CD14-positive monocyte (primary cell): Measurements from ENCODE around the gene HMCN2. TPM values are rescaled to one million over a fixed set of nuclear protein-coding genes. Genes with fewer than 3 reads are reported as not detected.
A peak's percentile ranks its signal among the peaks of the same experiment; 100 is the strongest.

Experiments used
- DNase-seq, 3 donors: peaks; one replicate each; pipeline ENCODE4 v3.0.0-alpha.2; 2011 to 2022
- H2AFZ ChIP-seq: 2 replicates; pipeline ENCODE4 v1.6.0; 2012; ENCODE audit warnings: mild to moderate bottlenecking, low read depth, low read length, inconsistent platforms; ENCODE audit not compliant: insufficient read depth, poor library complexity, severe bottlenecking
- H3K27ac ChIP-seq, 2 donors: 1 replicate in 1 of 2; 2 replicates in 1 of 2; pipeline ENCODE4 v1.5.1; 2012 to 2013; ENCODE audit warnings: low read length in 2 of 2, control low read depth in 1 of 2, inconsistent platforms in 1 of 2, low read depth in 1 of 2, mild to moderate bottlenecking in 1 of 2
- H3K27me3 ChIP-seq, 2 donors: one replicate each; pipeline versions ENCODE4 v1.6.0 to v1.6.1; 2011 to 2013; ENCODE audit warnings: low read length in 2 of 2; ENCODE audit not compliant: control insufficient read depth in 2 of 2, insufficient read depth in 2 of 2
- H3K36me3 ChIP-seq, 2 donors: replicated peaks in 1 of 2; 1 replicate in 1 of 2; 2 replicates in 1 of 2; pipeline versions ENCODE4 v1.5.1 to v1.6.1; 2012 to 2013; ENCODE audit warnings: low read length in 2 of 2, control low read depth in 1 of 2, inconsistent platforms in 1 of 2, mild to moderate bottlenecking in 1 of 2; ENCODE audit not compliant: insufficient read depth in 2 of 2, control insufficient read depth in 1 of 2
- H3K4me1 ChIP-seq, 2 donors: 1 replicate in 1 of 2; 2 replicates in 1 of 2; pipeline versions ENCODE4 v1.5.1 to v1.6.1; 2012 to 2013; ENCODE audit warnings: low read length in 2 of 2, control low read depth in 1 of 2, inconsistent platforms in 1 of 2, mild to moderate bottlenecking in 1 of 2, moderate library complexity in 1 of 2; ENCODE audit not compliant: insufficient read depth in 2 of 2, control insufficient read depth in 1 of 2
- H3K4me2 ChIP-seq: replicated peaks from 2 replicates; pipeline ENCODE3; 2012; ENCODE audit warnings: low read length, moderate library complexity, mild to moderate bottlenecking; ENCODE audit not compliant: poor library complexity, severe bottlenecking; ENCODE audit errors: extremely low read depth
- H3K4me3 ChIP-seq, 3 experiments: fragments of 200-600 bp in 1 of 3; sonication (generic) in 1 of 3; replicated peaks in 1 of 3; 1 replicate in 2 of 3; 2 replicates in 1 of 3; pipeline ENCODE4 v1.5.1; 2011 to 2013; ENCODE audit warnings: low read length in 3 of 3, mild to moderate bottlenecking in 3 of 3, control low read depth in 2 of 3, low read depth in 2 of 3, inconsistent platforms in 1 of 3, moderate library complexity in 1 of 3
- H3K79me2 ChIP-seq: 2 replicates; pipeline ENCODE4 v1.6.0; 2012; ENCODE audit warnings: mild to moderate bottlenecking, control low read depth, inconsistent platforms, low read length, moderate library complexity; ENCODE audit not compliant: insufficient read depth
- H3K9ac ChIP-seq: 2 replicates; pipeline ENCODE4 v1.6.0; 2017; ENCODE audit warnings: low read length, mild to moderate bottlenecking; ENCODE audit not compliant: insufficient read depth, poor library complexity, severe bottlenecking
- H3K9me3 ChIP-seq, 2 donors: replicated peaks in 1 of 2; 1 replicate in 1 of 2; 2 replicates in 1 of 2; pipeline versions ENCODE4 v1.5.1 to v1.6.1; 2012 to 2013; ENCODE audit warnings: low read length in 2 of 2, control low read depth in 1 of 2; ENCODE audit not compliant: control insufficient read depth in 1 of 2, insufficient read depth in 1 of 2
- H4K20me1 ChIP-seq: 2 replicates; pipeline ENCODE4 v1.6.0; 2012; ENCODE audit warnings: mild to moderate bottlenecking, low read length, control low read depth, moderate library complexity; ENCODE audit not compliant: insufficient read depth
- H3K27ac Mint-ChIP-seq, 7 donors: one replicate each; pipeline ENCODE4 v1.8.0; 2020; ENCODE audit warnings: mild to moderate bottlenecking in 7 of 7, mixed read lengths in 7 of 7, moderate library complexity in 6 of 7, inconsistent platforms in 2 of 7
- H3K27me3 Mint-ChIP-seq, 3 donors: one replicate each; pipeline ENCODE4 v1.8.0; 2021 to 2022; ENCODE audit warnings: low read depth in 3 of 3, mild to moderate bottlenecking in 3 of 3, mixed read lengths in 3 of 3, moderate library complexity in 3 of 3, inconsistent platforms in 1 of 3
- H3K36me3 Mint-ChIP-seq, 2 donors: one replicate each; pipeline ENCODE4 v1.8.0; 2020; ENCODE audit warnings: mixed read lengths in 2 of 2, inconsistent platforms in 1 of 2, mild to moderate bottlenecking in 1 of 2
- H3K4me1 Mint-ChIP-seq: one replicate; pipeline ENCODE4 v1.8.0; 2020; ENCODE audit warnings: mild to moderate bottlenecking, mixed read lengths
- H3K4me3 Mint-ChIP-seq, 2 donors: one replicate each; pipeline ENCODE4 v1.8.0; 2020; ENCODE audit warnings: mild to moderate bottlenecking in 2 of 2, mixed read lengths in 2 of 2, moderate library complexity in 1 of 2
- H3K9me3 Mint-ChIP-seq, 7 donors: one replicate each; pipeline ENCODE4 v1.8.0; 2020 to 2022; ENCODE audit warnings: mixed read lengths in 7 of 7, mild to moderate bottlenecking in 6 of 7, moderate library complexity in 6 of 7, inconsistent platforms in 2 of 7
- WGBS: methylation state at CpG from one replicate; pipeline ENCODE4 v1.1.5; 2013; ENCODE audit warnings: missing lambda C conversion rate; ENCODE audit not compliant: insufficient coverage; 5-methylcytosine and 5-hydroxymethylcytosine counted together
- intact Hi-C, 2 donors: fragments of 100-400 bp; cut with micrococcal nuclease; formaldehyde crosslinking; loops; one replicate each; pipeline versions ENCODE4 v1.15.0 to v1.15.1; 2023
- polyA plus RNA-seq, 3 donors: library from polyadenylated mRNA; depleted of rRNA in 1 of 3; unstranded in 2 of 3; stranded (reverse) in 1 of 3; fragments of 300-500 nt in 2 of 3; fragments of >200 nt in 1 of 3; fragmentation: Illumina TruSeq in 2 of 3; gene quantifications; 1 replicate in 2 of 3; 2 replicates in 1 of 3; pipeline ENCODE4 v1.2.3, GENCODE V29; 2012 to 2021
- TF ChIP-seq, protein P1 (sequence below): fragments of 200-600 bp; IDR thresholded peaks from one replicate; pipeline ENCODE4 v1.8.0; 2022; ENCODE audit warnings: antibody characterized with exemption, mild to moderate bottlenecking

HMCN2 gene
- polyA plus RNA-seq, 3 donors = not detected

GRCh38 chr9:130348341-130348740, 82.8 kb downstream of the HMCN2 start:
- no peaks in the 10 kb centered on the region for H3K4me1 Mint-ChIP-seq
- Histone ChIP-seq H3K4me1 (no peaks in the 10 kb centered on the region), H3K9me3 (no peaks in the 10 kb centered on the region), H3K4me2 (no peak overlapping the region), H3K9ac (no peak overlapping the region), H3K79me2 (no peaks in the 10 kb centered on the region), H3K27me3 (no peaks in the 10 kb centered on the region), H2AFZ (no peak overlapping the region), H3K4me3 (no peak overlapping the region), H3K27ac (no peak overlapping the region), H3K36me3 (no peaks in the 10 kb centered on the region), H4K20me1 (no peaks in the 10 kb centered on the region)
- no peak overlapping the region for H3K4me3 Mint-ChIP-seq
- peaks cover 0 to 8% (median 0%) of the 10 kb centered on the region in 3 donors for H3K27me3 Mint-ChIP-seq
- peaks cover 0 to 4% (median 0%) of the 10 kb centered on the region in 7 donors for H3K9me3 Mint-ChIP-seq
- no peak overlapping the region for H3K27ac Mint-ChIP-seq
- no peak for DNase-seq
- TF ChIP-seq, protein P1, sequence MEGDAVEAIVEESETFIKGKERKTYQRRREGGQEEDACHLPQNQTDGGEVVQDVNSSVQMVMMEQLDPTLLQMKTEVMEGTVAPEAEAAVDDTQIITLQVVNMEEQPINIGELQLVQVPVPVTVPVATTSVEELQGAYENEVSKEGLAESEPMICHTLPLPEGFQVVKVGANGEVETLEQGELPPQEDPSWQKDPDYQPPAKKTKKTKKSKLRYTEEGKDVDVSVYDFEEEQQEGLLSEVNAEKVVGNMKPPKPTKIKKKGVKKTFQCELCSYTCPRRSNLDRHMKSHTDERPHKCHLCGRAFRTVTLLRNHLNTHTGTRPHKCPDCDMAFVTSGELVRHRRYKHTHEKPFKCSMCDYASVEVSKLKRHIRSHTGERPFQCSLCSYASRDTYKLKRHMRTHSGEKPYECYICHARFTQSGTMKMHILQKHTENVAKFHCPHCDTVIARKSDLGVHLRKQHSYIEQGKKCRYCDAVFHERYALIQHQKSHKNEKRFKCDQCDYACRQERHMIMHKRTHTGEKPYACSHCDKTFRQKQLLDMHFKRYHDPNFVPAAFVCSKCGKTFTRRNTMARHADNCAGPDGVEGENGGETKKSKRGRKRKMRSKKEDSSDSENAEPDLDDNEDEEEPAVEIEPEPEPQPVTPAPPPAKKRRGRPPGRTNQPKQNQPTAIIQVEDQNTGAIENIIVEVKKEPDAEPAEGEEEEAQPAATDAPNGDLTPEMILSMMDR = no peak
- intact Hi-C loops = no loop called here
- no peaks in the 10 kb centered on the region for H3K36me3 Mint-ChIP-seq
- WGBS = 95% methylated on average over 14 of the region's 21 CpGs

DNA sequence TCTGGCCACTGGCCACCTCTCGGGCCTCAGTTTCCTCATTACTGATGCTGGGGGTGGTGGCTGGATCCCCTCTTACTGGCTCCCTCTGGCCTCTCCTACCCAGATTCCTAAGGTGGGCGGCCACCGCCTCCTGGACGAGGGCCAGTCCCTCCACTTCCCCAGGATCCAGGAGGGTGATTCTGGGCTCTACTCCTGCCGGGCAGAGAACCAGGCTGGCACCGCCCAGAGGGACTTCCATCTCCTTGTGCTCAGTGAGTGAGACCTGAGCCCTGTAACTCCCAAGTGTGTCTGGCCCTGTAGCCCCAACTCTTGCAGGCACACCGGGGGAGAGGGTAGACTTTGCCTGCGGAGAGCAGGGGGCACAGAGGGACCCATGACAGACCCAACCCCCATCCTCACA, 83.3 kb downstream of the HMCN2 start:
- TF ChIP-seq, protein P1 = no peak
- Mint-ChIP-seq H3K27me3 (peaks cover 0 to 8% (median 0%) of the 10 kb centered on the region in 3 donors), H3K4me1 (no peaks in the 10 kb centered on the region), H3K36me3 (no peaks in the 10 kb centered on the region), H3K4me3 (no peak overlapping the region), H3K27ac (peak overlapping the region in 1 of 7 donors; percentile 37), H3K9me3 (peaks cover 0 to 4% (median 0%) of the 10 kb centered on the region in 7 donors)
- Histone ChIP-seq H3K27ac (no peak overlapping the region), H2AFZ (no peak overlapping the region), H3K79me2 (no peaks in the 10 kb centered on the region), H3K27me3 (no peaks in the 10 kb centered on the region), H3K4me3 (no peak overlapping the region), H3K36me3 (no peaks in the 10 kb centered on the region), H3K4me2 (no peak overlapping the region), H3K9me3 (no peaks in the 10 kb centered on the region), H3K9ac (no peak overlapping the region), H3K4me1 (no peaks in the 10 kb centered on the region), H4K20me1 (no peaks in the 10 kb centered on the region)
- 87% methylated on average over 5 of the region's 8 CpGs for WGBS
- DNase-seq = no peak
- intact Hi-C loops = no loop called here
